HG02973 (cell line): ENCODE results near the gene CST6.
A peak's percentile ranks its signal among the peaks of the same experiment; 100 is the strongest.

Experiments used
- ATAC-seq: cut with Tn5 transposase; IDR thresholded peaks from one replicate; pipeline ENCODE4 v1.9.1; 2021; ENCODE audit warnings: moderate library complexity; ENCODE audit not compliant: unreplicated experiment

Gene CST6

GRCh38 chr11:66045177-66045639, 33.4 kb downstream of the CST6 start:
- ATAC-seq, result peak; percentile 54

GRCh38 chr11:66046901-66047300, 35.1 kb downstream of the CST6 start:
- ATAC-seq, result no peak

- no peak for ATAC-seq
Observed at GRCh38 chr11:66047541-66048365, 35.9 kb downstream of the CST6 start.

GRCh38 chr11:66048547-66049323, 36.9 kb downstream of the CST6 start, which contains the start of gene GAL3ST3:
TSS of gene GAL3ST3 (minus strand) at chr11:66049161. CDS start at chr11:66045415, 3,746 bp downstream.
- no peak for ATAC-seq

GRCh38 chr11:66050581-66051231, 38.9 kb downstream of the CST6 start:
- ATAC-seq, result no peak

- no peak for ATAC-seq
Observed at GRCh38 chr11:66051371-66051765, 39.6 kb downstream of the CST6 start.

- peak; percentile 90 for ATAC-seq
Observed at GRCh38 chr11:66051766-66052663, 40.2 kb downstream of the CST6 start, which contains the start of gene SF3B2. TSS of gene SF3B2 (plus strand) at chr11:66052364. CDS start at chr11:66052385, 21 bp downstream.

GRCh38 chr11:66052664-66052982, 40.8 kb downstream of the CST6 start:
- peak; percentile 12 for ATAC-seq

GRCh38 chr11:66055021-66055420, 43.2 kb downstream of the CST6 start:
- ATAC-seq, result no peak

- no peak for ATAC-seq
Observed at GRCh38 chr11:66056501-66056900, 44.7 kb downstream of the CST6 start.

- ATAC-seq, result no peak
Observed at GRCh38 chr11:66059966-66060680, 48.3 kb downstream of the CST6 start.

- no peak for ATAC-seq
Observed at GRCh38 chr11:66061268-66061667, 49.5 kb downstream of the CST6 start.

- no peak for ATAC-seq
Observed at GRCh38 chr11:66062408-66062807, 50.6 kb downstream of the CST6 start.
